Stimulated activated CD4-positive, alpha-beta T cell treated with anti-CD3 and anti-CD28 coated beads, Interleukin-12 subunit alpha, Interleukin-12 subunit beta, amount 100 ng/mL, for 24 hours (primary cell): Measurements from ENCODE around the gene HDGFL2.

Experiments used
- DNase-seq, 2 experiments: peaks; one replicate each; pipeline ENCODE4 v3.0.0-alpha.2; 2020; ENCODE audit warnings: low read depth in 2 of 2

Gene HDGFL2

DNA sequence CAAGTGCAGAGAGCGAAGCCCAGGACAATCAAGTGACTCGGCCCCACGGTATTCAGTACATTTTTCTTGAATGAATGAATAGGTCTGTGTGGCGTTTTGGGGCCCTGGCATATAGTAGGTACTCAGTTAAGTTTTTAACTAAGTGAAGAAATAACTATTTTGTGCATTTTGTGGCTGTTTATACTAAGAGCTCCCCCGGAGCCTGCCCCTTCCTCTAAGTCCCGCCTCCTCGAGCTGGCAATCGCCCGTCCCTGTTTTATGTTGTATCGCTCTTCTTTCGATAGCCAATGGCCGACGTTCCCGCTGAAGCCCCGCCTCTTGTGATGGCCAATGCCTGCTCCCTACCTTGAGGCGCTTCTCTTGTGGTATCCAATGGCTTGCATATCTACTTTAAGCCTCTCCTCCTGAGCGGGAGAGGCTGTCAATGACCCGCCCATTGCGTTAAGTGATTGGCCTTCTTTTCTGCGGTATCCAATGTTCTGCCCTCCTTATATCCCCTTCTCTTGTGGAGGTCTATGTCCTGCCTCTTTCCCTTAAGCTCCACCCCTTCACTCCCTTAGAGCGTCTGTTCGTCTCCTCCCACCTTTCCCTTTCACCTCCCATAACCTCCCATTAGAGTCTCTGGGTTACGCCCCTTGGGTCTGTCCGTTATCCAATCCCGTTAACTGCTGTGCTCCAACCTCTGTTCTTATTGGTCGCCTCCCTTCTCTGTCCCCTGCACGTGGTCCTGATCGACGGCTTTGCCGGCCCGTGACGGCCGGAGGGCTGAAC lies 509 bp upstream of the HDGFL2 start:
- peak; percentile 90 to 96 for DNase-seq

DNA sequence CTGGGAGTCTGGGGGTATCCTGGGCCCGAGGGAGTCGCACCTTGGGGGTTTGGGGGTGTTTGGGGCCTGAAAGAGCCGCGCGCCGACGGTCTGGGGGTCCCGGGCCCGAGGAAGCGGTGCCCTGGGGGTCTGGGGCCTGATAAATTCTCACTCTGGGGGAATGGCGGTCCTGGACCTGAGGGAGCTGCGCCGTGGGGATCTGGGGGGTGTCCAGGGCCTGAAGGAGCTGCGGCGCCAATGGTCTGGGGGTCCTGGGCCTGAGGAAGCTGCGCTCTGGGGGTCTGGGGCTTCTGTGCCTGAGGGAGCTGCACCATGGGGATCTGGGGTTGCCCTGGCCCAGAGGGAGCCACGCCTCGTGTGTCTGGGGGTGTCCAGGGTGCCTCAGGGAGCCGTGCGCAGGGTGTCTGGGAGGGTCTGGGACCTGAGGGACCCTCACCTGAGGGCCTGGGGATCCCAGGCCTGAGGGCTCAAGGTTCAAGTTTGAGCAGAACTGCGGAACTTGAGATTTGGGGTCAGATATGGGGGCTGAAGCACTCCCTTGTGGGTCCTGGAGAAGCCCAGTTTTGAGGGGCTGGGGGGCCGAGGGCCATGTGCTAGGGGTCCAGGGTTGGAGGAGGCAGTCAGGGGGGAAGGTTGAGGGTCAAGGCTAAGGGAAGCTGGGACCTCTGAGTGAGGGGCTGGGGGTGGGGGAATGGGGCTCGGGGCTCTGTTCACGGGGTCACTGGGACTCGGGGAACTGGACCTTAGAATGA lies 1.1 kb downstream of the HDGFL2 start:
- no peak for DNase-seq

DNA sequence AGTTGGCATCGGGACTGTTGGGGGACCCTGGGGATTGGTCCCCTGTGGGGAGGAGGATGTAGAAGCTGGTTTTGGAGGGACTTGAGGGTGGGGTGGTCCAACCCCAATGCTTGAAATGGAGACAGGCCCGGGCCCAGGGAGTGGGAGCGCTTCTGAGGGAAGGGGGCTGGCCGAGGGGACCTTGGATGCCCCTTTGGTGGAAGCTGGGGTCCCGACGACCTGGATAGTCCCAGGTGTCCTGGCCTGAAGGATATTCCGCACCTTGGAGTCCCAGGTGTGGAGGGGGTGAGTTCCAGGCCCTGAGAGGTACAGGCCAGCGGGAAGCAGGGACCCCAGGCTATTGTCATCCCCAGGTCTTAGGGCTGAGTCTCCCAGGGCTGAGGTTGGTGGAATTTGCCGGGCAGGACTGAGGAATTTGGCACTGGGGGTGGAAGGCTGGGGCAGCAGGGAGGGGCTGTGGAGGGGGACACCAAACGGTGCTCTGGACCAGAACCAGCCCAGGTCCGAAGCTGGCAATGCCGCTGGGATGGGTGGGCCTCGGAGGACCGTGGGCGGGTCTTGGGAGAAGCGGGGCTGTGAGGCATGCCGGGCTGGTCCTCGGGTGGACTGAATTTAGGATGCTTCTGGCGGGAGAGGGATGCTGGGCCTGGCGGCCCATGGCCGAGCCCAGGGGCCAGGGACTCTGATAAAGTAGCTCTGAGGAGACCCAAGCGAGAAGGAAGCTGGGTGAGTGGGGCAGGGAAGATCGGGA lies 1.8 kb downstream of the HDGFL2 start:
- no peak for DNase-seq

DNA sequence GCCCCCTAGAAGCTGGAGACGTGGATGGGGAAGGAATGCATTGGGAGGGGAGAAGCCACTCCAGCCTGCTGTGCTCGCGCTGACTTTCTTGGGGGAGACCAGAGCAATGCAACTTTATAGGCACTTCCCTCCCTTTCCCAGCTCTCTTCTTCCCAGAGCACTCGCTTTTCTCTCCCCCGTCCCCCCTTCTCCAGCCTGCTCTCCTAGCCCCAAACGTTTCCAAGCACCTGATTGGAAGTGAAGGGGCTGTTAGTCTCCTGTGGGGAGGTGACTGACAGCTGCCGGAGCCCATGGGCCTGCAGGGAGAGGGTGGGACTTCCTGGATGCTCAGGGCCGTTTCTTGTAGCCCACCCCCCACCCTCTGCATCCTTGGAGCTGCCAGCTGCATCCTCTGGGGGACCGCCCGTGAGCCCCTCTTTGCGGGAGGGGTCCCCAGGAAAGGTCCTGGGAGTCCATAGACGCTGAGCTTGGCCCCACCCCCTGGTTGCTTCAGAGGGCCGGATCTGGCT lies 2.5 kb downstream of the HDGFL2 start:
- no peak for DNase-seq

DNA sequence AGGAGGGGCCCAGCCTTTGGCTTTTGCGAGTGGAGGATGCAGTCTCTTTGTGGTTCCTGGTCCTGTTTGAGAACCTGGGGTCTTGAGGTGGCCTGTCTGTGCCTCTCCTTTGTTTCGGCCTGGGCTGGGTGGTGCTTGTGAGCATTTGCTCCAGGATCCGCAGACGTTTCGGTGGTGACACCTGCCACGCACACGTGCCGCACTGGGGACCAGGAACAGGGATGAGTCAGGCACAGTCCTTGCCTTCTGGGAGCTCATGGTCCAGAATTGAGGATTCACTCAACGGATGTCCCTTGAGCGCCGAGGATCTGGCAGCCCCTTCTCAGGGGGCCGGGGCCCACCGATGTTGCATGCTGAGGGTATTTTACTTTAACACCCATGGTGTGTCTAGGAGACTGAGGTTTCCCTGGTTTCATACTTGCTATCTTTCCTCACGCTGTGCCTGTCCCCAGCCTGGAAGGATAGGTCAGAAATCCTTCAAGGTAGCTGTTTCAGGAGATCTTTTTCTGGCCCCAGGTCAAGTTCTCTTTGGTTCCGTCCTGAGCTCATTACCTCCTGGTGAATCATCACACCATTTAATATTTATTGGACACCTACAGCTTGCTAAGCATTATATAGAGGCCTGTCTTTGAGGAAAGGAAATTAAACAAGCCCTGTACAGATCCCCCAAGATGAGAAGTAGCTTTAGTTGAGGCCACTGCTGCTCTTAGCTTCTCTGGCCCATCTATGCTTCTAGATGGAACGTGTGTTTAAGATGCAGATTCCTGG lies 5.1 kb downstream of the HDGFL2 start:
- no peak for DNase-seq

DNA sequence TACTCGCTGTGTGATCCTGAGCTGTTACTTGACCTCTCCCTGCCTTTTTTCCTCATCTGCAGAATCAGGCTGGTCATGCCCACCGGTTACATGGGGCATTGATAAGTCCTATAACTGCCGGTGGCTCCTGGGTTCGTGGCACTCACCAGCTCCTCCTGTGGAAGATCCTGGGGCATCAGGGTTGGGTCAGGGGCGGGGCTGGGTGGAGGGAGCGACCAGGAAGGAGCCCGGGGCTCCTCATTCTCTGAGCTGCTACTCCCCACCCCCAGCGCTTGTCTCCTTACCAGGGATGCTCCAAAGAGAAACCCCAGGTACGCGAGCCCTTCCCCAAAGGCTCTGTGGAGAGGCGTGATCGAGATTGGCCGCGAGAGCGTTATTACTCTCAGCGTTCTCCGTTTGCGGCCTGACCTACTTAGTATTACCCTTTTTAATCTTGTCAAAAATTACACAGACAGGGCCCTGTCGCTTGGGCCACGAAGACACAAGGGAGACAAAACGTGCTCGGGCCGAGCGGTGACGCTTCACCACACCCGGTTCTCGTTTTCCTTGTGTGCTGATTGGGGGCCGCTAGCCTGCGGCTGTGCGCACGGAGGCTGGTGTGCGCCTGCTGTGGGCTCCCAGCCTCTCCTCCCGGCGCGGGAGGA lies 10.7 kb downstream of the HDGFL2 start:
- DNase-seq: no peak

DNA sequence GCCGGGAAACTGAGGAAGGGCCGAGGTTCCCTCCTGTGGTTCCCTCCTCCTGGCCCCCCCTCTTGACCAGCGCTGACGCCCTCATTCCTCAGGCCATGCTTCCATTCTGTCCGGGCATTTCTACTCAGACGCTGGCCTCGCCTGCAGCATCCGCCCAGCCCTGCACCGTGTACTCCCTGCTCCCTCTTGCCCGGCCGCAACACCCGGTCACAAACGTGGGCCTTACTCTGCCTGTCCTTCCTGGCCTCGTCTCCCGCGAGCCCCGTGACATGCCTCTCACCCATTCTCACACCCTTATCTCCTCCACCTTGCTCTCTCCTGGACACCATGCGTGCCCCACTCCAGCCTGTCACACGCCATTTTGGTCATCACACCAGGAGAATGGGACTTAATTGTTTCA lies 11.3 kb downstream of the HDGFL2 start:
- DNase-seq: no peak

DNA sequence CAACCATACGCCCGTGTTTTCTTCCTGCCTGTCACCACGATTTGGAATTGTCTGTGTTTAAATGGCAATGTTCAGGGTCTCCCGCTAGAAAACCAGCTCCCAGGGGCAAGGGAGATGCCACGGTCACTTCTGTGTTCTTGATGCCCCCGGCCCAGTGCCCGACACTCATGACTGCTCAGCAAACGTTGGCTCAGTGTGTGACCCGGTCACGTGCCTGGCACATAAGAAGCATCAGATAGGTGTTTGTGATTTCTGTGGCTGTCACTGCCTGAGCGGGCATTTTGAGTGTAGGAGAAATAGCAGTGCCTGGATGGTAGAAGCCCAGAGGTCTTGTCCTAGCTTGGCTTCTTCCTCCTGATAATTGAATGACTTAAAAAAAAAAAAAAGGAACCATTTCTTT lies 15.5 kb downstream of the HDGFL2 start:
- no peak for DNase-seq

DNA sequence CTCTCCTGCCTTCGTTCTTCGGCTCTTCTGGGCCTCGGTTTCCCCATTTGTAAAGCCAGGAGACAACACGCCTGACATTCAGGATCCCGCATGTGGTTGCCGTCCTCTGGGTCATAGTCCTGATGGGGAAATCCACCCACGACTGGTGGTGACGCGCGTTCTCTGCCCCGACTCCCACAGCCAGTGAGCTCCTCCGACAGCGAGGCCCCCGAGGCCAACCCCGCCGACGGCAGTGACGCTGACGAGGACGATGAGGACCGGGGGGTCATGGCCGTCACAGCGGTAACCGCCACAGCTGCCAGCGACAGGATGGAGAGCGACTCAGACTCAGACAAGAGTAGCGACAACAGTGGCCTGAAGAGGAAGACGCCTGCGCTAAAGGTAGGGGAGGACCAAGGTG lies 16.4 kb downstream of the HDGFL2 start:
- DNase-seq: no peak

DNA sequence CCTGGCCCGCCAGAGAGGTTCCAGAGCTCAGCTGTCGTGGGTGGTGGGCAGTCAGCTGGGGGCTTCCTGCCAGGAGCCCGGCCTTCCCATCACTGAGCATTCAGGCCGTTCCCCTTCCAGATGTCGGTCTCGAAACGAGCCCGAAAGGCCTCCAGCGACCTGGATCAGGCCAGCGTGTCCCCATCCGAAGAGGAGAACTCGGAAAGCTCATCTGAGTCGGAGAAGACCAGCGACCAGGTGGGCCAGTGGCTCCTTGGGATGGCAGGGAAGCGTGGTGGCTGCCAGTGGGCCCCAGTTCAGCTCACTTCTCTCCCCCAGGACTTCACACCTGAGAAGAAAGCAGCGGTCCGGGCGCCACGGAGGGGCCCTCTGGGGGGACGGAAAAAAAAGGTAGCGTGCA lies 19.3 kb downstream of the HDGFL2 start:
- DNase-seq: no peak

DNA sequence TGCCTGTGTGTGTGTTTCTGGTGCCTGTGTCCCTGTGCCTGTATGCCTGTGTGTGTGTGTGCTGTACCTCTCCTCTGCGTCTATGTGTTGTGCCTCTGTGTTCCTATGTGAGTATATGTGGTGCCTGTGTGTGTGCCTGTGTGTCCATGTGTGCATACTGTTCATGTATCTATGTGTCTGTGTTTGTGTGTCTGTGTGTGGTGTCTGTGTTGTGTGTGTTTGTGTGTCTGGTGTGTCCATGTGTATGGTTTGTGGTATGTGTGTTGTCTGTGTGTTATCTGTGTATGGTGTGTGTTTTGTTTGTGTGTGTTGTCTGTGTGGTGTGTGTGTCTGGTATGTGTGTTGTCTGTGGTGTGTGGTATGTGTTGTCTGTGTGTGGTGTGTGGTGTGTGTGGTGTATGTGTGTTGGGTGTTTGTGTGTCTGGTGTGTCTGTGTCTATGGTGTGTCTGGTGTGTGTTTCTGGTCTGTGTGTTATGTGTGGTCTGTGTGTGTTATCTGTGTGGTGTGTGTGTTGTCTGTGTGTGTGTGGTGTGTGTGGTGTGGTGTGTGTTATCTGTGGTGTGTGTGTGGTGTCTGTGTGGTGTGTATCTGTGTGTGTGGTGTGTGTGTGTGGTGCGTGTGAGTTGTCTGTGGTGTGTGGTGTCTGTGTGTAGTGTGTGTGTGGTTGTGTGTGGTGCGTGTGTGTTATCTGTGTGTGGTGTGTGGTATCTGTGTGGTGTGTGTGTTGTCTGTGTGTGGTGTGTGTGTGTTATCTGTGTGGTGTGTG lies 20.4 kb downstream of the HDGFL2 start:
- no peak for DNase-seq

DNA sequence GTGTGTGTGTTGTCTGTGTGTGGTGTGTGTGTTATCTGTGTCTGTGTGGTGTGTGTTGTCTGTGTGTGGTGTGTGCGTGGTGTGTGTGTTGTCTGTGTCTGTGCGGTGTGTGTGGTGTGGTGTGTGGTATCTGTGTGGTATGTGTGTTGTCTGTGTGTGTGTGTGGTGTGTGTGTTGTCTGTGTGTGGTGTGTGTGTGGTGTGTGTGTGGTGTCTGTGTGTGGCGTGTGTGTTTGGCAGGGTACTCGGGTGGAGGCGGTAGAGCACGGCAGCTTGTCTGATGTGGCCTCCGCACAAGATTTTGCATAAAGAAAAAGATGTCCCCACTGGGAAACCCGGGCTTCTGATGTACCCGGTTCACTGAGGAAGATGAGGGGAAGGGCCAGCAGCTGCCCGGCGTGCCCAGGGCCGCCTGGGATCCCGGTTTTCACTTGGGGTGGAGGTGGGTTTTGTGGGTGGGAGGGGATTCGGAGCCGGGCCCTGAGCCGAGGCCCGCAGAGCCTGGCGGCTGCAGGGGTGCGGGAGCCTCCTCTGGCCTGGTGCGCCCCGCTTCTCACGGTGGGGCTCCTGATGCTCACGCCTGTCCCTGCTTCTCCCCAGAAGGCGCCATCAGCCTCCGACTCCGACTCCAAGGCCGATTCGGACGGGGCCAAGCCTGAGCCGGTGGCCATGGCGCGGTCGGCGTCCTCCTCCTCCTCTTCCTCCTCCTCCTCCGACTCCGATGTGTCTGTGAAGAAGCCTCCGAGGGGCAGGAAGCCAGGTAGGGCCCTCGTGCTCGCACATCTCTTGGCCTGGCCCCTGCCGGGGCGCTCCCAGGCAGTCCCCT lies 21.2 kb downstream of the HDGFL2 start:
- DNase-seq: no peak

DNA sequence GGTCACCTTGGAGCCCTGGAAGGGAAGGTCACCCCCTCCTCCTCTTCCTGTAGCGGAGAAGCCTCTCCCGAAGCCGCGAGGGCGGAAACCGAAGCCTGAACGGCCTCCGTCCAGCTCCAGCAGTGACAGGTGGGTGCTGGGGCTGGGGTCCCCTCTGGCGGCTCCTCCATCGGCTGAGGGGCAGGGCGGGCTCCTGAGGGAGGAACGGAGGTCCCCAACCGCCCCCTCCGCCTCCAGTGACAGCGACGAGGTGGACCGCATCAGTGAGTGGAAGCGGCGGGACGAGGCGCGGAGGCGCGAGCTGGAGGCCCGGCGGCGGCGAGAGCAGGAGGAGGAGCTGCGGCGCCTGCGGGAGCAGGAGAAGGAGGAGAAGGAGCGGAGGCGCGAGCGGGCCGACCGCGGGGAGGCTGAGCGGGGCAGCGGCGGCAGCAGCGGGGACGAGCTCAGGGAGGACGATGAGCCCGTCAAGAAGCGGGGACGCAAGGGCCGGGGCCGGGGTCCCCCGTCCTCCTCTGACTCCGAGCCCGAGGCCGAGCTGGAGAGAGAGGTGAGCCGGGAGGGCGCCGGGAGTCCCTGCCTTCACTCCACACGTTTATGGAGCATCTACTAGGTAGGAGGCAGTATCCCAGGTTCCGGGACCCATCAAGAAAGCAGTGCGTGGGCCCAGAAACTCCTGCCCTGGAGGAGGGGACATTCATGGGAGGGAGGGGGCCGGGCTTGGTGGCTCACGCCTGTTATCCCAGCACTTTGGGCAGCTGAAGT lies 22.0 kb downstream of the HDGFL2 start:
- DNase-seq: no peak

DNA sequence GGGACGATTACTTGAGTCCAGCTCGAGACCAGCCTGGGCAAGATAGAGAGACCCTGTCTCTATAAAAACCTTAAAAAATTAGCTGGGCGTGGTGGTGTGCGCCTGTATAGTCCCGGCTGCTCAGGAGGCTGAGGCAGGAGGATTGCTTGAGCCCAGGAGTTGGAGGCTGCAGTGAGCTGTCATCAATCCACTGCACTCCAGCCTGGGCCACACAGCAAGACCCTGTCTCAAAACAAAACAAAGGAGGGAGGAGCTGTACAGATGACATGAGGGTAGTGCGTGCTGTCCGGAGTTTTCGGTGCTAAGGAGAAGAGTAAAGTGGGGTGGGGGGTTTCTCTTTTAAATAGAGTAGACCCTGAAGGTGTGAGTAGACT lies 22.6 kb downstream of the HDGFL2 start:
- DNase-seq: no peak

DNA sequence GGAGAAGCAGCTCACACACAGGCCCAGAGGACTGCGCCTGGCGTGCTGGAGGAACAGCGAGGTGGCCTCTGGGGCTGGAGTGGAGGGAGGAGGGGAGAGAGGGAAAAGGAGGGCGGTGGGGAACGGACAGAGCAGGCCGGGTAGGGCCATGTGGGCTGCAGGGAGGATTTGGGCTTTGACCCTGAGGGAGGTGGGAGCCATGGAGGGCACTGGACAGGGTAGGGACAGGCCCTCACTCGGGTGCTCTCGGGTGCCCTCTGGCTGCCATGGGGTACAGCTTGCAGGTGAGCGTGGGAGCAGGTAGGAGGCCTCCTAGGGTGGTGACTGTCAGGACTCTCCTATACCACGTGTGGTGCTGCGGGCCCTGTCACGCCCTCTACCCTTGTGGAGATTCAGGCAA lies 23.4 kb downstream of the HDGFL2 start:
- no peak for DNase-seq

DNA sequence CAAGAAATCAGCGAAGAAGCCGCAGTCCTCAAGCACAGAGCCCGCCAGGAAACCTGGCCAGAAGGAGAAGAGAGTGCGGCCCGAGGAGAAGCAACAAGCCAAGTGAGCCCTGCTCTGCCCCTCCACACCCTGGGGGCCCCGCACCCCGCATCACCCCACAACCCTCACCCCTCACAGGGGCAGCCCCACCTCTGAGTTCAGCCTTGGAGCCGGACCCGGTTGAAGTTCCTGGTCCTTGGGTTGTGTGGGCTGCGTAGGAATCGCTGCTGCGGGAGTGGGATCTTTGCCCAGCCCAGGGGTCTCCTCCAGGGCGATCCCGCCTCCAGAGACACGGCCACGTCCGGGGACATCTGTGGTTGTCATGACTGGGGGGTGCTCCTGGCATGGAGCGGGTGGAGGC lies 24.2 kb downstream of the HDGFL2 start:
- no peak for DNase-seq

DNA sequence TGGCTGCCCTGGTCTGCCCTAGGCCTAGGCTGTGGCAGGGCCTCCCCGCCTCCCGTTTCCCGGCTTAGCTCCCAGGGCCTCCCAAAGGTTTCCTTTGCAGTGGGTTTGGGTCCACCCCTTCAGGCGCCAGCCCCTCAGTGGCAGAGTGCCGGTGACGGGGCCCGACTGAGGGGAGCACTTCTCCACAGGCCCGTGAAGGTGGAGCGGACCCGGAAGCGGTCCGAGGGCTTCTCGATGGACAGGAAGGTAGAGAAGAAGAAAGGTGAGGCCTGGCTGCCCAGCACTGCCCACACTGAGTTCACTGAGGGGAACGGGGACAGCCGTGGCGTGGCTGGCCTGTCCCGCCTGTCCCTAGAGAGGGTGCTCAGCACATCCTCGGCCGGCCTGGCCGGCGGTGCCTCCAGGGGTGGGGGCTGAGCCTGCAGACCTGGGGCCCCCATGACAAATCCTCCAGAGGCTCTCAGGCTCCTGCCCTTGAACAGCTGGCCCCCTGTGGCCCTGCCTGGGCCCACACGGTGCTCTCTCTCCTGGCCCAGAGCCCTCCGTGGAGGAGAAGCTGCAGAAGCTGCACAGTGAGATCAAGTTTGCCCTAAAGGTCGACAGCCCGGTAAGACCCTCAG lies 25.8 kb downstream of the HDGFL2 start:
- DNase-seq: no peak

DNA sequence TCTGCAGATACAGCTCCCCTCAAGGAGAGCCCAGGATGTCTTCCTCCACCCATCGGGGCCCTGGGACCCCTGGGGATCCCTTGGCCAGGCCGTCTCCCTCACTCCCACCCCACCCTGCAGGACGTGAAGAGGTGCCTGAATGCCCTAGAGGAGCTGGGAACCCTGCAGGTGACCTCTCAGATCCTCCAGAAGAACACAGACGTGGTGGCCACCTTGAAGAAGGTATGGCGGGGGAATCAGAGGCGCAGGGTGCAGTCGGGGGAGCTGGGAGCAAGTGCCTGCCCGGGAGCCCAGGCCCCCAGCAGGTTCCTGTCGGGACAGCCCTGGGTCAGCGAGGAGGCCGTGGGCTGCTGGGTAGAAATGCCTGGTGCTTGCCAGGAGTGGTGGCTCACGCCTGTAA lies 26.6 kb downstream of the HDGFL2 start:
- DNase-seq: no peak
